ENCODE data around the gene SETD6.
"Not testable (repeated sequence)": the region's sequence is repeated elsewhere in the genome, so short reads cannot be mapped to it uniquely, and the experiment has no call there.

The SETD6 gene

DNA sequence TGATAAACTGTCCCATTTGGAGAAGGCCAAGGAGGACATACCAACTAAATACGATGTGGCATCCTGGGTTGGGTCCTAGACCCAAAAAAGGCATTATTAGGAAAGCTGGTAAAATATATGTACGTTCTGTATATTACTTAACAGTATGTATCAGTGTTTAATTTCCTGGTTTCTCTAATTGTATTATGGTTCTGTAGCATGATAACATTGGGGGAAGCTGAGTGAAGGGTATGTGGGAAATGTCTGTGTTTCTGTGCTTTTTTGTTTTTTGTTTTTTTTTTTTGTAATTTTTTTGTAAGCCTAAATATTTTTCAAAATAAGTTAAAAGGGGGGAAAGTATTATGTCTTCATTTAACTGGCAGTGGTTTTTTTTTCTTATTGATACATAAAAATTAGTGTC, 36.9 kb upstream of the SETD6 start:
- no peaks in the 10 kb centered on the region for H3K27me3 ChIP-seq (ENCODE audit: control insufficient read depth in 1 of 2, insufficient read depth in 2 of 2, low read length in 2 of 2)
- H3K9me3 ChIP-seq (ENCODE audit: control insufficient read depth in 1 of 2, low read length in 2 of 2), result no peaks in the 10 kb centered on the region
- no peaks in the 10 kb centered on the region for H3K4me1 ChIP-seq (ENCODE audit: control insufficient read depth in 1 of 2, insufficient read depth in 2 of 2, low read length in 2 of 2)
- no peak overlapping the region for H3K4me3 ChIP-seq (ENCODE audit: low read depth in 1 of 2, low read length in 2 of 2)
- no peak overlapping the region for H3K9ac ChIP-seq (ENCODE audit: low read depth in 1 of 2, low read length in 2 of 2)
- H3K36me3 ChIP-seq (ENCODE audit: control insufficient read depth in 1 of 2, insufficient read depth in 2 of 2, low read length in 2 of 2), result no peaks in the 10 kb centered on the region
- no peak overlapping the region for H3K27ac ChIP-seq (ENCODE audit: low read depth, low read length)

GRCh38 chr16:58481226-58481869, 34.0 kb upstream of the SETD6 start:
- Histone ChIP-seq H3K36me3 (ENCODE audit: control insufficient read depth in 1 of 2, insufficient read depth in 2 of 2, low read length in 2 of 2) (no peaks in the 10 kb centered on the region), H3K27me3 (ENCODE audit: control insufficient read depth in 1 of 2, insufficient read depth in 2 of 2, low read length in 2 of 2) (no peaks in the 10 kb centered on the region), H3K27ac (ENCODE audit: low read depth, low read length) (no peak overlapping the region), H3K9ac (ENCODE audit: low read depth in 1 of 2, low read length in 2 of 2) (no peak overlapping the region), H3K4me1 (ENCODE audit: control insufficient read depth in 1 of 2, insufficient read depth in 2 of 2, low read length in 2 of 2) (no peaks in the 10 kb centered on the region), H3K9me3 (ENCODE audit: control insufficient read depth in 1 of 2, low read length in 2 of 2) (no peaks in the 10 kb centered on the region), H3K4me3 (ENCODE audit: low read depth in 1 of 2, low read length in 2 of 2) (no peak overlapping the region)

- Histone ChIP-seq H3K4me3 (ENCODE audit: low read depth in 1 of 2, low read length in 2 of 2) (no peak overlapping the region), H3K27ac (ENCODE audit: low read depth, low read length) (no peak overlapping the region), H3K27me3 (ENCODE audit: control insufficient read depth in 1 of 2, insufficient read depth in 2 of 2, low read length in 2 of 2) (no peaks in the 10 kb centered on the region), H3K9me3 (ENCODE audit: control insufficient read depth in 1 of 2, low read length in 2 of 2) (no peaks in the 10 kb centered on the region), H3K4me1 (ENCODE audit: control insufficient read depth in 1 of 2, insufficient read depth in 2 of 2, low read length in 2 of 2) (no peaks in the 10 kb centered on the region), H3K9ac (ENCODE audit: low read depth in 1 of 2, low read length in 2 of 2) (no peak overlapping the region), H3K36me3 (ENCODE audit: control insufficient read depth in 1 of 2, insufficient read depth in 2 of 2, low read length in 2 of 2) (no peaks in the 10 kb centered on the region)
These were observed 33.4 kb upstream of the SETD6 start for GRCh38 chr16:58481931-58482330.

GRCh38 chr16:58485184-58485887, 30.0 kb upstream of the SETD6 start:
- H3K9me3 ChIP-seq (ENCODE audit: control insufficient read depth in 1 of 2, low read length in 2 of 2), result no peaks in the 10 kb centered on the region
- H3K4me3 ChIP-seq (ENCODE audit: low read depth in 1 of 2, low read length in 2 of 2), result no peak overlapping the region
- H3K9ac ChIP-seq (ENCODE audit: low read depth in 1 of 2, low read length in 2 of 2), result no peak overlapping the region
- no peaks in the 10 kb centered on the region for H3K27me3 ChIP-seq (ENCODE audit: control insufficient read depth in 1 of 2, insufficient read depth in 2 of 2, low read length in 2 of 2)
- no peaks in the 10 kb centered on the region for H3K4me1 ChIP-seq (ENCODE audit: control insufficient read depth in 1 of 2, insufficient read depth in 2 of 2, low read length in 2 of 2)
- no peaks in the 10 kb centered on the region for H3K36me3 ChIP-seq (ENCODE audit: control insufficient read depth in 1 of 2, insufficient read depth in 2 of 2, low read length in 2 of 2)
- no peak overlapping the region for H3K27ac ChIP-seq (ENCODE audit: low read depth, low read length)

DNA sequence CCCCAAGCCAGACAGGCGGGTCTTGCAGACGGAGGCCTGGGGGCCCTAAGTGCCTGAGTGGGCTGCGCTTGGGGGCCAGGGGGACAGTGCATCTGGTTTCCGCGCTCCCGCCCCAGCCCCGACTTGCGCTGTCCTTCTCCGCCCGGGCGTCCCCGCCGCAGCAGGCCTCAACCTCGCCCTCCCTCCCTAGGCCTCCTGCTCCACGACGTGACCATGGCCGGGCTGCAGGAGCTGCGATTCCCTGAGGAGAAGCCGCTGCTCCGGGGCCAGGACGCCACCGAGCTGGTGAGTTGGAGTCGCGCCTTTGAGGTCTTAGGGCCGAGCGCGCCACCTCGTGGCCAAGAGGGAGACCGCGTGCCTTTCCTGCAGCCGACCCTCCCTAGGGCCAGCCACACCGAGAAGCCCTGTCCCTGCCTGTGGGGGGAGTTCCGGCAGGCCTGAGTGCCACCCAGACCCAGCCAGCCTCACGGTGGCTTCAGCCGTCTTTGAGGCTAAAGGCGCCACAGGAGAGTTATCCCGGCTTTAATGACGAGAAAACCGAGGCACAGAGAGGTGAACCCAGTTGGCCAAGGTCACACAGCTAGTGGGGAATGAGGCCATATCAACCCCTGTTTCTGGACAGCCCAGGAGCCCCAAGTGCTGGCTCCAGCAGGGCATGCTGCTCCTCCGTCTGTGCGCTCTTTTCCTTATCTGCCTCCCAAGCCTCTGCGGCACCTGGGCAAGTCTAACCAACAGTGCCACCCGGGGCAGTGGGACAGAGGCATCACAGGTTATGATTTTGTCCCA, 27.6 kb upstream of the SETD6 start:
- H3K4me3 ChIP-seq (ENCODE audit: low read depth in 1 of 2, low read length in 2 of 2), result no peak overlapping the region
- H3K9ac ChIP-seq (ENCODE audit: low read depth in 1 of 2, low read length in 2 of 2), result no peak overlapping the region
- H3K27ac ChIP-seq (ENCODE audit: low read depth, low read length), result no peak overlapping the region
- no peaks in the 10 kb centered on the region for H3K36me3 ChIP-seq (ENCODE audit: control insufficient read depth in 1 of 2, insufficient read depth in 2 of 2, low read length in 2 of 2)
- no peaks in the 10 kb centered on the region for H3K9me3 ChIP-seq (ENCODE audit: control insufficient read depth in 1 of 2, low read length in 2 of 2)
- no peaks in the 10 kb centered on the region for H3K27me3 ChIP-seq (ENCODE audit: control insufficient read depth in 1 of 2, insufficient read depth in 2 of 2, low read length in 2 of 2)
- no peaks in the 10 kb centered on the region for H3K4me1 ChIP-seq (ENCODE audit: control insufficient read depth in 1 of 2, insufficient read depth in 2 of 2, low read length in 2 of 2)

- Histone ChIP-seq H3K36me3 (ENCODE audit: control insufficient read depth in 1 of 2, insufficient read depth in 2 of 2, low read length in 2 of 2) (no peaks in the 10 kb centered on the region), H3K27ac (ENCODE audit: low read depth, low read length) (no peak overlapping the region), H3K4me3 (ENCODE audit: low read depth in 1 of 2, low read length in 2 of 2) (no peak overlapping the region), H3K9ac (ENCODE audit: low read depth in 1 of 2, low read length in 2 of 2) (no peak overlapping the region), H3K4me1 (ENCODE audit: control insufficient read depth in 1 of 2, insufficient read depth in 2 of 2, low read length in 2 of 2) (no peaks in the 10 kb centered on the region), H3K9me3 (ENCODE audit: control insufficient read depth in 1 of 2, low read length in 2 of 2) (no peaks in the 10 kb centered on the region), H3K27me3 (ENCODE audit: control insufficient read depth in 1 of 2, insufficient read depth in 2 of 2, low read length in 2 of 2) (no peaks in the 10 kb centered on the region)
These were observed 26.8 kb upstream of the SETD6 start for GRCh38 chr16:58488531-58488930.

GRCh38 chr16:58490065-58490464, 25.3 kb upstream of the SETD6 start:
- H3K9ac ChIP-seq (ENCODE audit: low read depth in 1 of 2, low read length in 2 of 2), result no peak overlapping the region
- H3K4me1 ChIP-seq (ENCODE audit: control insufficient read depth in 1 of 2, insufficient read depth in 2 of 2, low read length in 2 of 2), result no peaks in the 10 kb centered on the region
- H3K27me3 ChIP-seq (ENCODE audit: control insufficient read depth in 1 of 2, insufficient read depth in 2 of 2, low read length in 2 of 2), result peaks cover 0 to 4% of the 10 kb centered on the region in 2 donors
- H3K36me3 ChIP-seq (ENCODE audit: control insufficient read depth in 1 of 2, insufficient read depth in 2 of 2, low read length in 2 of 2), result no peaks in the 10 kb centered on the region
- no peaks in the 10 kb centered on the region for H3K9me3 ChIP-seq (ENCODE audit: control insufficient read depth in 1 of 2, low read length in 2 of 2)
- H3K4me3 ChIP-seq (ENCODE audit: low read depth in 1 of 2, low read length in 2 of 2), result no peak overlapping the region
- H3K27ac ChIP-seq (ENCODE audit: low read depth, low read length), result no peak overlapping the region

DNA sequence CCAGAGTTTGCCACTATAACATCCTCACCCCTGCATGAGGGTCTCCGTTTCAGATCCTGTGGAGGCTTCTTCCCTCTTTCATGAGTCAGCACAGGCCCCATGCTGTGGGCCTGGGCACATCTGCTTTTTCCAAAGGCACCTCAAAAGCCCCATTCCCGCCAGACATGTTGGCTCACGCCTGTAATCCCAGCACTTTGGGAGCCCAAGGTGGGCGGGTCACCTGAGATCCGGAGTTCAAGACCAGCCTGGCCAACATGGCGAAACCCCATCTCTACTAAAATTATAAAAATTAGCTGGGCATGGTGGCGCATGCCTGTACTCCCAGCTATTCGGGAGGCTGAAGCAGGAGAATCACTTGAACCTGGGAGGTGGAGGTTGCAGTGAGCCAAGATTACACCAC, 24.8 kb upstream of the SETD6 start:
- not testable (repeated sequence) for H3K9ac ChIP-seq (ENCODE audit: low read depth in 1 of 2, low read length in 2 of 2); H3K4me1 ChIP-seq (ENCODE audit: control insufficient read depth in 1 of 2, insufficient read depth in 2 of 2, low read length in 2 of 2); H3K27ac ChIP-seq (ENCODE audit: low read depth, low read length); H3K9me3 ChIP-seq (ENCODE audit: control insufficient read depth in 1 of 2, low read length in 2 of 2); H3K4me3 ChIP-seq (ENCODE audit: low read depth in 1 of 2, low read length in 2 of 2); H3K36me3 ChIP-seq (ENCODE audit: control insufficient read depth in 1 of 2, insufficient read depth in 2 of 2, low read length in 2 of 2); H3K27me3 ChIP-seq (ENCODE audit: control insufficient read depth in 1 of 2, insufficient read depth in 2 of 2, low read length in 2 of 2)

DNA sequence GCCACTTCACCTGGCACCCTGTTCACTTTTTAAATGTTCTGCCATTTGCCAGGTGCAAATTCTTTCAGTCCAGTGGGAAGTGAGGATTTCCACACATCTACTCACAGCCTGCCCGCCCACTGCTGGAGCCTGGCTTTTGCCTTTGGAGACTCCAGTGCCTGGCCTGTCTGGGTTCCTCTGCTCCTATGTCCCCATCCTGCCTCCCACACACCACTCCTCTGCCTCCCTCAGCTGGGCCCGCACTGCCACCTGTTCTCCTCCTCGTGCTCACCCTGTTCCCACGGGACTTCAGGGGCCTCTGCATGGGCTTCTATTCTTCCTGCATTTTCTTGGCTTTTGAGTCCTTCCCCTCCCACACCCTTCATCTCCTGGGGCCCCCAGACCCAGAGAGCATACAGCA, 23.3 kb upstream of the SETD6 start:
- no peak overlapping the region for H3K4me3 ChIP-seq (ENCODE audit: low read depth in 1 of 2, low read length in 2 of 2)
- H3K9ac ChIP-seq (ENCODE audit: low read depth in 1 of 2, low read length in 2 of 2), result no peak overlapping the region
- H3K27ac ChIP-seq (ENCODE audit: low read depth, low read length), result no peak overlapping the region
- peaks cover 0 to 4% of the 10 kb centered on the region in 2 donors for H3K4me1 ChIP-seq (ENCODE audit: control insufficient read depth in 1 of 2, insufficient read depth in 2 of 2, low read length in 2 of 2)
- peaks cover 0 to 4% of the 10 kb centered on the region in 2 donors for H3K27me3 ChIP-seq (ENCODE audit: control insufficient read depth in 1 of 2, insufficient read depth in 2 of 2, low read length in 2 of 2)
- H3K9me3 ChIP-seq (ENCODE audit: control insufficient read depth in 1 of 2, low read length in 2 of 2), result no peaks in the 10 kb centered on the region
- H3K36me3 ChIP-seq (ENCODE audit: control insufficient read depth in 1 of 2, insufficient read depth in 2 of 2, low read length in 2 of 2), result no peaks in the 10 kb centered on the region

DNA sequence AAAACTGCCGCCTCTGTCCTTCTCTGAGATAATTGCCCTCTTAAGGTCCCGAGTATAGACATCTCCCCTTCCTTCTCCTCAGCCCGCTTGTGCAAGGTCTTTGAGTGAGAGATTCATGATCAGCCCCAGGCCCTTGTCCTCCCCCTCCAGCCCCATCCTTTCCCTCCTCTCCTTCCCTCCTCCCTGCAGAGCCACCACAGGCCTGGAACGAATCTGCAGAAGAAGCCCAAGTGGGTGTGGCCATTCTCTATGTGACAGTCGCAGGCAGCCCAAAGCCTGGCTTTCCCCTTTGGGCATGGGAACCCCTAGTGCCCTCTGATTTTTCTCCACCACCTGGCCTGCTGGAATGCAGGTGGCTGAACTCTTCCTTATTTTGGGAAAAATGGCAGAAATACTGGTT, 22.6 kb upstream of the SETD6 start:
- no peaks in the 10 kb centered on the region for H3K36me3 ChIP-seq (ENCODE audit: control insufficient read depth in 1 of 2, insufficient read depth in 2 of 2, low read length in 2 of 2)
- peaks cover 0 to 4% of the 10 kb centered on the region in 2 donors for H3K4me1 ChIP-seq (ENCODE audit: control insufficient read depth in 1 of 2, insufficient read depth in 2 of 2, low read length in 2 of 2)
- no peak overlapping the region for H3K4me3 ChIP-seq (ENCODE audit: low read depth in 1 of 2, low read length in 2 of 2)
- H3K9ac ChIP-seq (ENCODE audit: low read depth in 1 of 2, low read length in 2 of 2), result no peak overlapping the region
- no peak overlapping the region for H3K27ac ChIP-seq (ENCODE audit: low read depth, low read length)
- H3K9me3 ChIP-seq (ENCODE audit: control insufficient read depth in 1 of 2, low read length in 2 of 2), result no peaks in the 10 kb centered on the region
- peaks cover 0 to 4% of the 10 kb centered on the region in 2 donors for H3K27me3 ChIP-seq (ENCODE audit: control insufficient read depth in 1 of 2, insufficient read depth in 2 of 2, low read length in 2 of 2)
